Endometrial microvascular endothelial cells (primary cell): ENCODE data around the gene PKP3. TPM values are rescaled to one million over a fixed set of nuclear protein-coding genes. Genes with fewer than 3 reads are reported as not detected.

Experiments
- in situ Hi-C: cut with HindIII; loops from 2 replicates; pipeline ENCODE4 v1.10.0; 2017; ENCODE audit warnings: low sequenced_read_pairs, low pct_unique_long_range_greater_than_20kb; ENCODE audit errors: inconsistent ontology term
- total RNA-seq: library from RNA; depleted of rRNA; stranded (reverse); fragments of >200 nt; gene quantifications from one replicate; pipeline ENCODE4 v1.2.3, GENCODE V29; 2015; ENCODE audit errors: inconsistent ontology term

The PKP3 gene
- total RNA-seq, 1 donor from 2014 or later, result not detected

- in situ Hi-C loops, result no loop called here
These were observed 20.1 kb upstream of the PKP3 start for GRCh38 chr11:373716-374551.

GRCh38 chr11:375065-376025, 18.7 kb upstream of the PKP3 start:
- in situ Hi-C loops, result no loop called here

- in situ Hi-C loops, result no loop called here
These were observed 17.4 kb upstream of the PKP3 start for GRCh38 chr11:376531-377173.

GRCh38 chr11:377174-377865, 16.7 kb upstream of the PKP3 start:
- in situ Hi-C loops, result no loop called here

GRCh38 chr11:377883-378500, 16.0 kb upstream of the PKP3 start:
- in situ Hi-C loops, result no loop called here

GRCh38 chr11:379205-380094, 14.6 kb upstream of the PKP3 start:
- in situ Hi-C loops, result no loop called here

GRCh38 chr11:380095-380480, 13.9 kb upstream of the PKP3 start:
- in situ Hi-C loops, result no loop called here

- in situ Hi-C loops, result no loop called here
These were observed 13.5 kb upstream of the PKP3 start for GRCh38 chr11:380491-380890.

- in situ Hi-C loops, result no loop called here
These were observed 13.0 kb upstream of the PKP3 start for GRCh38 chr11:380996-381395.

- in situ Hi-C loops, result no loop called here
These were observed 12.4 kb upstream of the PKP3 start for GRCh38 chr11:381501-382072.

GRCh38 chr11:382081-382629, 11.9 kb upstream of the PKP3 start:
- in situ Hi-C loops, result no loop called here

- in situ Hi-C loops, result no loop called here
These were observed 10.6 kb upstream of the PKP3 start for GRCh38 chr11:383431-383830.

GRCh38 chr11:384511-384910, 9.5 kb upstream of the PKP3 start:
- in situ Hi-C loops, result no loop called here

- in situ Hi-C loops, result no loop called here
These were observed 8.2 kb upstream of the PKP3 start for GRCh38 chr11:385594-386351.

- in situ Hi-C loops, result no loop called here
These were observed 7.5 kb upstream of the PKP3 start for GRCh38 chr11:386483-386882.

GRCh38 chr11:387193-387793, 6.7 kb upstream of the PKP3 start:
- in situ Hi-C loops, result no loop called here
